ENCODE measurements around the gene TIGD7.

TIGD7 gene

GRCh38 chr16:3259836-3260235, 45.4 kb downstream of the TIGD7 start:
- Histone ChIP-seq H3K36me3 (ENCODE audit: insufficient read depth, low read length) (no peaks in the 10 kb centered on the region), H3K4me3 (no peak overlapping the region), H3K27ac (no peak overlapping the region), H3K9ac (ENCODE audit: insufficient read length) (no peak overlapping the region), H3K9me3 (ENCODE audit: low read depth, low read length) (no peaks in the 10 kb centered on the region)
- TF ChIP-seq EZH2 (IDR thresholded peaks at IDR 0.05) (no peak), POLR2AphosphoS5 (IDR thresholded peaks at IDR 0.05; ENCODE audit: borderline replicate concordance, low read depth, low read length) (no peak), FOXP2 (optimal IDR thresholded peaks at IDR 0.05; ENCODE audit: control extremely low read depth, extremely low read length, insufficient read depth) (no peak)
- no peak for DNase-seq (ENCODE audit: low read depth, low spot score)

- H3K4me3 ChIP-seq, result no peak overlapping the region
- H3K9ac ChIP-seq (ENCODE audit: insufficient read length), result no peak overlapping the region
- no peak for DNase-seq (ENCODE audit: low read depth, low spot score)
- no peaks in the 10 kb centered on the region for H3K9me3 ChIP-seq (ENCODE audit: low read depth, low read length)
- TF ChIP-seq POLR2AphosphoS5 (IDR thresholded peaks at IDR 0.05; ENCODE audit: borderline replicate concordance, low read depth, low read length) (no peak), EZH2 (IDR thresholded peaks at IDR 0.05) (no peak), FOXP2 (optimal IDR thresholded peaks at IDR 0.05; ENCODE audit: control extremely low read depth, extremely low read length, insufficient read depth) (no peak)
- no peaks in the 10 kb centered on the region for H3K36me3 ChIP-seq (ENCODE audit: insufficient read depth, low read length)
- H3K27ac ChIP-seq, result no peak overlapping the region
Observed at GRCh38 chr16:3256866-3257465, 48.3 kb downstream of the TIGD7 start.

GRCh38 chr16:3256146-3256865, 48.9 kb downstream of the TIGD7 start, which contains the start of gene MEFV:
Gene MEFV, minus strand, starts transcription at chr16:3256633. Its CDS starts 46 bp downstream, at chr16:3256587.
- Histone ChIP-seq H3K4me3 (no peak within 1 kb of the TSS), H3K36me3 (ENCODE audit: insufficient read depth, low read length) (no peaks in the 10 kb centered on the region), H3K27ac (no peak within 1 kb of the TSS), H3K9me3 (ENCODE audit: low read depth, low read length) (no peaks in the 10 kb centered on the region), H3K9ac (ENCODE audit: insufficient read length) (no peak within 1 kb of the TSS)
- TF ChIP-seq FOXP2 (optimal IDR thresholded peaks at IDR 0.05; ENCODE audit: control extremely low read depth, extremely low read length, insufficient read depth) (no peak), EZH2 (IDR thresholded peaks at IDR 0.05) (no peak), POLR2AphosphoS5 (IDR thresholded peaks at IDR 0.05; ENCODE audit: borderline replicate concordance, low read depth, low read length) (no peak)
- no peak for DNase-seq (ENCODE audit: low read depth, low spot score)

DNA sequence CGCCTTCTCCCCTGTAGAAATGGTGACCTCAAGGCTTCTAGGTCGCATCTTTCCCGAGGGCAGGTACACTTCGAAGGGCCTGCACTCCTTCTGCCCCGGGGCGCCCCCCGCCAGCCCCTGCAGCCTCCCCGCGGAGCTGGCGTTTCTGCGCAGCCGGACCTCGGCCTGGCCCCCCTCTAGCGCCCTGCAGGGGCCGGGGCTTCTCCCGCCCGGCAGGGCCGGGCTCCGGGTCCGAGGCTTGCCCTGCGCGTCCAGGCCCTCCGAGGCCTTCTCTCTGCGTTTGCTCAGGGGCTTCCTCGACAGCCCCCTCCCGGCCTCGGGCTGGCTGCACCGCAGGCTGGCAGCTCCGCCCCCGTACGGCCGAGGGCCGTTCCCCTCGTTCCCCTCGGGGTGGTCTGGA, 50.9 kb downstream of the TIGD7 start:
- no peak for DNase-seq (ENCODE audit: low read depth, low spot score)
- TF ChIP-seq FOXP2 (optimal IDR thresholded peaks at IDR 0.05; ENCODE audit: control extremely low read depth, extremely low read length, insufficient read depth) (no peak), EZH2 (IDR thresholded peaks at IDR 0.05) (no peak), POLR2AphosphoS5 (IDR thresholded peaks at IDR 0.05; ENCODE audit: borderline replicate concordance, low read depth, low read length) (no peak)
- H3K36me3 ChIP-seq (ENCODE audit: insufficient read depth, low read length), result no peaks in the 10 kb centered on the region

DNA sequence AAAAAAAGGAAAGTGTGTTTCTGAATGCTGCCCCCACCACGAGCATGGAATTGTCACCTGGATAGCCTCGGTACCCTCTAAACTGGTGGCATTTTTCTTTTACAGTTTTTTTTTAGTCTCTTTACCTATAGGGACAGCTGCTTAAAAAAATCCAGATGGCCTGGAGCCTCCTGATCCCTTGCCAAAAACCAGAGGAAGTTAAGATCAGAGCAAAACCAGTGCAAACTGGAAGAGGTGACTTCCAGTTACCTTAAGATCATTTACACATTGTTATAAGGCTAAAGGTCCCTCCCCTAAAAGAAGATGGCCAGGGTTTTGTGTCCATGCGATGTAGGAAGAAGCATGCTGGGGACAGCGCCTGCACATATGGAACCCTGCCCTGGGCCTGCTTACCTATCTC, 52.3 kb downstream of the TIGD7 start:
- H3K36me3 ChIP-seq (ENCODE audit: insufficient read depth, low read length), result no peaks in the 10 kb centered on the region
- no peak overlapping the region for H3K4me3 ChIP-seq
- no peak for DNase-seq (ENCODE audit: low read depth, low spot score)
- TF ChIP-seq POLR2AphosphoS5 (IDR thresholded peaks at IDR 0.05; ENCODE audit: borderline replicate concordance, low read depth, low read length) (no peak), FOXP2 (optimal IDR thresholded peaks at IDR 0.05; ENCODE audit: control extremely low read depth, extremely low read length, insufficient read depth) (no peak), EZH2 (IDR thresholded peaks at IDR 0.05) (no peak)
- H3K27ac ChIP-seq, result no peak overlapping the region
- no peak overlapping the region for H3K9ac ChIP-seq (ENCODE audit: insufficient read length)
- H3K9me3 ChIP-seq (ENCODE audit: low read depth, low read length), result no peaks in the 10 kb centered on the region

More for the DNA sequence above, 50.9 kb downstream of the TIGD7 start:
- Histone ChIP-seq H3K4me3 (no peak overlapping the region), H3K9ac (ENCODE audit: insufficient read length) (no peak overlapping the region), H3K27ac (no peak overlapping the region), H3K9me3 (ENCODE audit: low read depth, low read length) (no peaks in the 10 kb centered on the region)

- no peaks in the 10 kb centered on the region for H3K9me3 ChIP-seq (ENCODE audit: low read depth, low read length)
- no peak overlapping the region for H3K9ac ChIP-seq (ENCODE audit: insufficient read length)
- H3K4me3 ChIP-seq, result no peak overlapping the region
- no peak for TF ChIP-seq EZH2 (IDR thresholded peaks at IDR 0.05)
- no peak for TF ChIP-seq FOXP2 (optimal IDR thresholded peaks at IDR 0.05; ENCODE audit: control extremely low read depth, extremely low read length, insufficient read depth)
- no peak for TF ChIP-seq POLR2AphosphoS5 (IDR thresholded peaks at IDR 0.05; ENCODE audit: borderline replicate concordance, low read depth, low read length)
- no peak overlapping the region for H3K27ac ChIP-seq
- DNase-seq (ENCODE audit: low read depth, low spot score), result no peak
- H3K36me3 ChIP-seq (ENCODE audit: insufficient read depth, low read length), result no peaks in the 10 kb centered on the region
Observed at GRCh38 chr16:3249451-3249850, 55.8 kb downstream of the TIGD7 start.

GRCh38 chr16:3249020-3249419, 56.2 kb downstream of the TIGD7 start:
- no peak for DNase-seq (ENCODE audit: low read depth, low spot score)
- H3K4me3 ChIP-seq, result no peak overlapping the region
- H3K9ac ChIP-seq (ENCODE audit: insufficient read length), result no peak overlapping the region
- no peaks in the 10 kb centered on the region for H3K9me3 ChIP-seq (ENCODE audit: low read depth, low read length)
- no peaks in the 10 kb centered on the region for H3K36me3 ChIP-seq (ENCODE audit: insufficient read depth, low read length)
- no peak overlapping the region for H3K27ac ChIP-seq
- TF ChIP-seq FOXP2 (optimal IDR thresholded peaks at IDR 0.05; ENCODE audit: control extremely low read depth, extremely low read length, insufficient read depth), result no peak
- no peak for TF ChIP-seq EZH2 (IDR thresholded peaks at IDR 0.05)
- TF ChIP-seq POLR2AphosphoS5 (IDR thresholded peaks at IDR 0.05; ENCODE audit: borderline replicate concordance, low read depth, low read length), result no peak

All from SK-N-MC (cell line).